ENCODE data around the gene ZNF844.

ZNF844 gene

GRCh38 chr19:12064590-12065538, at the start of gene ZNF844:
ZNF844 (plus strand) TSS chr19:12064731; CDS start chr19:12064874, 143 bp downstream.
- Histone ChIP-seq H3K4me1 (ENCODE audit: control insufficient read depth, insufficient read depth, low read length) (no peaks in the 10 kb centered on the region), H3K36me3 (ENCODE audit: control insufficient read depth in 2 of 2, insufficient read depth in 1 of 2, low read length in 2 of 2) (no peaks in the 10 kb centered on the region), H3K4me3 (ENCODE audit: low read depth, low read length) (peak within 1 kb of the TSS; percentile 42), H3K9me3 (ENCODE audit: control insufficient read depth, insufficient read depth, low read depth, low read length) (no peaks in the 10 kb centered on the region), H3K27ac (ENCODE audit: extremely low read depth, low read depth, low read length) (no peak within 1 kb of the TSS)
- CTCF ChIA-PET = no interaction called here
- POLR2A ChIA-PET = no interaction called here
- TF ChIP-seq SCRT1 (tag by site-specific recombination; IDR thresholded peaks at IDR 0.05; ENCODE audit: borderline replicate concordance) (no peak), ZNF488 (tag by site-specific recombination; IDR thresholded peaks at IDR 0.05) (no peak), KLF8 (tag by site-specific recombination; IDR thresholded peaks at IDR 0.05) (no peak), PRDM4 (tag by site-specific recombination; IDR thresholded peaks at IDR 0.05) (no peak), ZNF324 (tag by site-specific recombination; IDR thresholded peaks at IDR 0.05) (no peak), OVOL3 (tag by site-specific recombination; IDR thresholded peaks at IDR 0.05) (no peak), ZBTB17 (tag by site-specific recombination; IDR thresholded peaks at IDR 0.05) (no peak), ZNF155 (tag by site-specific recombination; IDR thresholded peaks at IDR 0.05) (no peak), HOXC10 (CRISPR knock-in tag; IDR thresholded peaks at IDR 0.05) (no peak), HOXD13 (CRISPR knock-in tag; IDR thresholded peaks at IDR 0.05; ENCODE audit: borderline replicate concordance) (no peak), ZNF777 (tag by site-specific recombination; IDR thresholded peaks at IDR 0.05; ENCODE audit: borderline replicate concordance) (no peak)

DNA sequence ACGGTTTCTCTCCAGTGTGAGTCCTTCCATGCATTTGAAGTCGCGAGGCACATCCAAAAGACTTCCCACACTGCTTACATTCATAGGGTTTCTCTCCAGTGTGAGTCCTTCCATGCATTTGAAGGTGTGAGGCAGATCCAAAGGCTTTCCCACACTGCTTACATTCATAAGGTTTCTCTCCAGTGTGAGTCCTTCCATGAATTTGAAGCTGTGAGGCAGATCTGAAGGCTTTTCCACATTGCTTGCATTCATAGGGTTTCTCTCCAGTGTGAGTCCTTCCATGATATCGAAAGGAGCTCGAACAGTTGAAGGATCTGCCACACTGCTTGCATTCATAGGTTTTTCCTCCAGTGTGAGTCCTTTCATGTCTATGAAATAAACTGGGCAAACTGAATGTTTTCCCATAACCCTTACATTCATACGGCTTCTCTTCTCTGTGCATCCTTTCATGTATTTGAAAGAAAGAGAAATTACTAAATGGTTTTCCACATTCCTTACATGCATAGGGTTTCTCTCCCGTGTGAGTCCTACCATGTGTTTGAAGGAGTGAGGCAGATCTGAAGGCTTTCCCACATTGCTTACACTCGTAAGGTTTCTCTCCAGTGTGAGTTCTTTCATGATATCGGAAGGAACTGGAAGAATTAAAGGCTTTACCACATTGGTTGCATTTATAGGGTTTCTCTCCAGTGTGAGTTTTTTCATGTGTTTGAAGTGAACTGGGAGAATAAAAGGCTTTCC, 49.3 kb upstream of the ZNF844 start:
- Histone ChIP-seq H3K9me3 (ENCODE audit: control insufficient read depth, insufficient read depth, low read depth, low read length) (no peaks in the 10 kb centered on the region), H3K27ac (ENCODE audit: extremely low read depth, low read depth, low read length) (no peak overlapping the region), H3K4me3 (ENCODE audit: low read depth, low read length) (no peak overlapping the region), H3K4me1 (ENCODE audit: control insufficient read depth, insufficient read depth, low read length) (no peaks in the 10 kb centered on the region), H3K36me3 (ENCODE audit: control insufficient read depth in 2 of 2, insufficient read depth in 1 of 2, low read length in 2 of 2) (peaks cover 0 to 38% of the 10 kb centered on the region in 2 experiments; a peak in 1 of 3 replicates)
- no peak for TF ChIP-seq MYNN (tag by site-specific recombination; IDR thresholded peaks at IDR 0.05; ENCODE audit: borderline replicate concordance)
- TF ChIP-seq RBAK (tag by site-specific recombination; IDR thresholded peaks at IDR 0.05) = no peak
- peak; percentile 95; the same call in 1 of the 2 replicates for TF ChIP-seq TRIM28 (IDR thresholded peaks at IDR 0.05; ENCODE audit: borderline replicate concordance, low read length)
- TF ChIP-seq PRDM1 (tag by site-specific recombination; IDR thresholded peaks at IDR 0.05) = no peak
- no peak for TF ChIP-seq PATZ1 (tag by site-specific recombination; IDR thresholded peaks at IDR 0.05)
- TF ChIP-seq ZNF248 (tag by site-specific recombination; IDR thresholded peaks at IDR 0.05) = no peak
- peak; percentile 91 for TF ChIP-seq SETDB1 (IDR thresholded peaks at IDR 0.05; ENCODE audit: insufficient read length, low read length)
- no peak for TF ChIP-seq ZNF274 (IDR thresholded peaks at IDR 0.05; ENCODE audit: low read length)
- TF ChIP-seq ZNF274 (tag by site-specific recombination; IDR thresholded peaks at IDR 0.05; ENCODE audit: borderline replicate concordance) = peak; percentile 92
- TF ChIP-seq ZNF433 (tag by site-specific recombination; IDR thresholded peaks at IDR 0.05; ENCODE audit: low read depth) = 0 out of 2 replicates have a peak, but pooled peaks have one; percentile 1
- ChIA-PET POLR2A (no interaction called here), CTCF (interaction anchor here (0.7 kb wide), 1 partner anchor 47 kb away, joined by 3 read pairs; no protein-coding TSS in a partner anchor)
